ENCODE results near the gene ROMO1. TPM values are rescaled to one million over a fixed set of nuclear protein-coding genes. Genes with fewer than 3 reads are reported as not detected.
A peak's percentile ranks its signal among the peaks of the same experiment; 100 is the strongest.

Gene ROMO1
- total RNA-seq: 108 and 124 TPM in 2 replicates

GRCh38 chr20:35699127-35699956 is at the start of gene ROMO1, which contains the start of gene NFS1:
Gene ROMO1, plus strand, starts transcription at chr20:35699405. Its CDS starts 228 bp downstream, at chr20:35699633.
Gene NFS1, minus strand, starts transcription at chr20:35699352. Its CDS starts 64 bp downstream, at chr20:35699288.
- Histone ChIP-seq H3K9me3 (ENCODE audit: low read depth, low read length) (no peaks in the 10 kb centered on the region), H3K4me3 (ENCODE audit: insufficient read depth, low read length) (peak within 1 kb of the TSS; percentile 95), H3K79me2 (ENCODE audit: insufficient read depth, low read length) (peaks cover 32% of the 10 kb centered on the region), H2AFZ (ENCODE audit: low read length) (peak within 1 kb of the TSS; percentile 77), H4K20me1 (ENCODE audit: insufficient read depth, low read length) (peaks cover 12% of the 10 kb centered on the region), H3K27me3 (ENCODE audit: insufficient read depth, low read length) (no peaks in the 10 kb centered on the region), H3K4me2 (ENCODE audit: insufficient read depth, low read length) (peak within 1 kb of the TSS; percentile 99), H3K4me1 (ENCODE audit: insufficient read depth, low read length) (peaks cover 28% of the 10 kb centered on the region), H3K36me3 (ENCODE audit: insufficient read depth, low read length) (peaks cover 36% of the 10 kb centered on the region), H3K27ac (ENCODE audit: low read depth, low read length) (peak within 1 kb of the TSS; percentile 92)
- peak; percentile 97 for DNase-seq (ENCODE audit: insufficient read length, low spot score, missing footprints)
- TF ChIP-seq, protein P1, sequence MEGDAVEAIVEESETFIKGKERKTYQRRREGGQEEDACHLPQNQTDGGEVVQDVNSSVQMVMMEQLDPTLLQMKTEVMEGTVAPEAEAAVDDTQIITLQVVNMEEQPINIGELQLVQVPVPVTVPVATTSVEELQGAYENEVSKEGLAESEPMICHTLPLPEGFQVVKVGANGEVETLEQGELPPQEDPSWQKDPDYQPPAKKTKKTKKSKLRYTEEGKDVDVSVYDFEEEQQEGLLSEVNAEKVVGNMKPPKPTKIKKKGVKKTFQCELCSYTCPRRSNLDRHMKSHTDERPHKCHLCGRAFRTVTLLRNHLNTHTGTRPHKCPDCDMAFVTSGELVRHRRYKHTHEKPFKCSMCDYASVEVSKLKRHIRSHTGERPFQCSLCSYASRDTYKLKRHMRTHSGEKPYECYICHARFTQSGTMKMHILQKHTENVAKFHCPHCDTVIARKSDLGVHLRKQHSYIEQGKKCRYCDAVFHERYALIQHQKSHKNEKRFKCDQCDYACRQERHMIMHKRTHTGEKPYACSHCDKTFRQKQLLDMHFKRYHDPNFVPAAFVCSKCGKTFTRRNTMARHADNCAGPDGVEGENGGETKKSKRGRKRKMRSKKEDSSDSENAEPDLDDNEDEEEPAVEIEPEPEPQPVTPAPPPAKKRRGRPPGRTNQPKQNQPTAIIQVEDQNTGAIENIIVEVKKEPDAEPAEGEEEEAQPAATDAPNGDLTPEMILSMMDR (IDR thresholded peaks at IDR 0.05; ENCODE audit: extremely low read depth, low read depth, low read length): peak; percentile 7

- TF ChIP-seq, protein P1 (IDR thresholded peaks at IDR 0.05; ENCODE audit: extremely low read depth, low read depth, low read length): no peak
- Histone ChIP-seq H3K27ac (ENCODE audit: low read depth, low read length) (no peak overlapping the region), H3K4me3 (ENCODE audit: insufficient read depth, low read length) (no peak overlapping the region), H3K36me3 (ENCODE audit: insufficient read depth, low read length) (peaks cover 35% of the 10 kb centered on the region), H3K79me2 (ENCODE audit: insufficient read depth, low read length) (peaks cover 97% of the 10 kb centered on the region), H3K9me3 (ENCODE audit: low read depth, low read length) (no peaks in the 10 kb centered on the region), H3K4me2 (ENCODE audit: insufficient read depth, low read length) (no peak overlapping the region), H3K4me1 (ENCODE audit: insufficient read depth, low read length) (no peaks in the 10 kb centered on the region), H2AFZ (ENCODE audit: low read length) (no peak overlapping the region), H4K20me1 (ENCODE audit: insufficient read depth, low read length) (peaks cover 78% of the 10 kb centered on the region), H3K27me3 (ENCODE audit: insufficient read depth, low read length) (no peaks in the 10 kb centered on the region)
- DNase-seq (ENCODE audit: insufficient read length, low spot score, missing footprints): no peak
These were observed 48.6 kb upstream of the ROMO1 start for GRCh38 chr20:35650632-35651031.

GRCh38 chr20:35651958-35652357 is 47.2 kb upstream of the ROMO1 start:
- H4K20me1 ChIP-seq (ENCODE audit: insufficient read depth, low read length): peaks cover 78% of the 10 kb centered on the region
- no peak overlapping the region for H3K4me3 ChIP-seq (ENCODE audit: insufficient read depth, low read length)
- no peaks in the 10 kb centered on the region for H3K4me1 ChIP-seq (ENCODE audit: insufficient read depth, low read length)
- peaks cover 35% of the 10 kb centered on the region for H3K36me3 ChIP-seq (ENCODE audit: insufficient read depth, low read length)
- no peak overlapping the region for H3K4me2 ChIP-seq (ENCODE audit: insufficient read depth, low read length)
- TF ChIP-seq, protein P1 (IDR thresholded peaks at IDR 0.05; ENCODE audit: extremely low read depth, low read depth, low read length): no peak
- no peak overlapping the region for H3K27ac ChIP-seq (ENCODE audit: low read depth, low read length)
- peaks cover 99% of the 10 kb centered on the region for H3K79me2 ChIP-seq (ENCODE audit: insufficient read depth, low read length)
- H3K9me3 ChIP-seq (ENCODE audit: low read depth, low read length): no peaks in the 10 kb centered on the region
- DNase-seq (ENCODE audit: insufficient read length, low spot score, missing footprints): no peak
- H3K27me3 ChIP-seq (ENCODE audit: insufficient read depth, low read length): no peaks in the 10 kb centered on the region
- H2AFZ ChIP-seq (ENCODE audit: low read length): no peak overlapping the region

All from osteoblast (primary cell).